ENCODE data around the gene RNU1-2. TPM values are rescaled to one million over a fixed set of nuclear protein-coding genes. Genes with fewer than 3 reads are reported as not detected.
"Not testable (repeated sequence)": the region's sequence is repeated elsewhere in the genome, so short reads cannot be mapped to it uniquely, and the experiment has no call there.

Gene RNU1-2
- total and polyA plus RNA-seq, 2 of the 4 experiments (the other 2 are of a cell fraction): under 0.01 TPM; not detected in 1

DNA sequence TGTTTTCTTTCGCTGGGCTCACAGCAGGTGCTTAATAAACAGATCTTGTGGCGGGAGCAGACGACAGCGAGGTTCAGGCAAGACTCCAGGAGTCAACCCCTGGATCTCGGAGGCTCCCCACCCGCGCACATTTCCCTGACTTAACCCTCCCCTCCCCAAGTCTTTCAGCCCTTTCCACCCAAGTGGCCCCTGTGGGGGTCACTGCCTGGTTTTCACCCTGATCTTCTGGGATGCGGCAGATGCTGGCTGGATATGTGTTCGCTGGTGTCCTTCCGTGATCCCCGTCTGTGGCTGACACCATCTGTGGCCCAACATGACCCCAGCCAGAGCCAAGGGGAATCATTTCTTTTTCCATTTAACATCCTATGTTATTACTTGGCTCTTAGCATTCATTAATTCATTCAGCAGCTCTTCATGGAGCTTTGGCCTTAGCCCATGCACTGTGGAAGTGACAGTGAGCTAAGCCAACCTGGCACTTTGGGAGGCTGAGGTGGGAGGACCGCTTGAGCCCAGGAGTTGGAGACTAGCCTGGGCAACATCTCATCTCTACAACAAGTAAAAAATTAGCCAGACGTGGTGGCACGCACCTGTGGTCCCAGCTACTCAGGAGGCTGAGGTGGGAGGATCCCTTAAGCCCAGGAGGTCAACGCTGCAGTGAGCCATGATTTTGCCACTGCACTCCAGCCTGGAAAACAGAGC lies 19.3 kb downstream of the RNU1-2 start:
- Histone ChIP-seq H2AK9ac (replicated peaks; ENCODE audit: low read depth, low read length, poor library complexity) (peak overlapping the region; percentile 99), H3K4ac (ENCODE audit: low read depth, low read length) (peak overlapping the region; percentile 35), H2AK5ac (ENCODE audit: low read depth, low read length) (peak overlapping the region; percentile 3; the same call in 1 of the 2 replicates), H3K79me1 (ENCODE audit: low read depth in 1 of 2, low read length in 2 of 2) (peaks cover 0 to 19% of the 10 kb centered on the region in 2 experiments; a peak in 2 of 4 replicates), H3K14ac (replicated peaks; ENCODE audit: low read depth, low read length) (peak overlapping the region; percentile 1; the same call in 1 of the 2 replicates), H4K8ac (ENCODE audit: low read depth in 2 of 2, low read length in 2 of 2) (peak overlapping the region; percentile 88 to 97; a peak in 2 of 4 replicates), H3K9ac (ENCODE audit: low read depth, low read length) (peak overlapping the region; percentile 82; the same call in 1 of the 2 replicates)
- H3K18ac ChIP-seq (ENCODE audit: low read depth, low read length); H4K91ac ChIP-seq (ENCODE audit: insufficient read depth, low read depth, low read length); H3K27me3 ChIP-seq (ENCODE audit: control insufficient read depth, insufficient read depth, low read length); DNase-seq; POLR2A ChIA-PET (ENCODE audit: unreplicated experiment); H2AFZ ChIP-seq (replicated peaks; ENCODE audit: low read length, poor library complexity); H4K20me1 ChIP-seq (ENCODE audit: insufficient read depth, low read length); H3K4me2 ChIP-seq (ENCODE audit: low read depth, low read length); H3K56ac ChIP-seq (ENCODE audit: extremely low read depth, insufficient read depth, low read length); dilution Hi-C loops (cut with HindIII; ENCODE audit: low sequenced_read_pairs, unreplicated experiment); intact Hi-C loops (cut with micrococcal nuclease); H4K5ac ChIP-seq (ENCODE audit: low read depth, low read length); BruUV-seq (replicated peaks); H3K23ac ChIP-seq (ENCODE audit: low read depth, low read length); ATAC-seq (ENCODE audit: low read depth); H3K9me3 ChIP-seq (ENCODE audit: control insufficient read depth, insufficient read depth, low read length); H3K27ac ChIP-seq (ENCODE audit: insufficient read depth, low read length); H2BK120ac ChIP-seq (ENCODE audit: low read depth, low read length); H3K9me1 ChIP-seq (ENCODE audit: insufficient read depth, low read length); H3K4me3 ChIP-seq (ENCODE audit: insufficient read depth, low read depth, low read length); in situ Hi-C loops (cut with MboI; ENCODE audit: low sequenced_read_pairs); H3K36me3 ChIP-seq (ENCODE audit: control insufficient read depth, insufficient read depth, low read length); H2BK20ac ChIP-seq (ENCODE audit: low read depth, low read length); H3K4me1 ChIP-seq (ENCODE audit: control insufficient read depth, insufficient read depth, low read length); H2BK5ac ChIP-seq (ENCODE audit: low read depth, low read length, poor library complexity, severe bottlenecking); H2BK15ac ChIP-seq (ENCODE audit: low read depth, low read length): not testable (repeated sequence)
- CTCF ChIA-PET: interaction anchor here (0.7 kb wide), 1 partner anchor 215 kb away, joined by 5 read pairs; no protein-coding TSS in a partner anchor
- WGBS, 2 experiments (ENCODE audit: extremely low coverage in 2 of 2, insufficient read length in 1 of 2): 60% methylated on average over 9 of the region's 15 CpGs; no CpG with 5 or more reads in 1 of the 2 experiments
